Measurements from ENCODE around the gene WNT5B.

WNT5B gene

GRCh38 chr12:1629338-1630132, 504 bp downstream of the WNT5B start:
- DNase-seq = peak in 2 of 56 donors; percentile 40 to 49

DNA sequence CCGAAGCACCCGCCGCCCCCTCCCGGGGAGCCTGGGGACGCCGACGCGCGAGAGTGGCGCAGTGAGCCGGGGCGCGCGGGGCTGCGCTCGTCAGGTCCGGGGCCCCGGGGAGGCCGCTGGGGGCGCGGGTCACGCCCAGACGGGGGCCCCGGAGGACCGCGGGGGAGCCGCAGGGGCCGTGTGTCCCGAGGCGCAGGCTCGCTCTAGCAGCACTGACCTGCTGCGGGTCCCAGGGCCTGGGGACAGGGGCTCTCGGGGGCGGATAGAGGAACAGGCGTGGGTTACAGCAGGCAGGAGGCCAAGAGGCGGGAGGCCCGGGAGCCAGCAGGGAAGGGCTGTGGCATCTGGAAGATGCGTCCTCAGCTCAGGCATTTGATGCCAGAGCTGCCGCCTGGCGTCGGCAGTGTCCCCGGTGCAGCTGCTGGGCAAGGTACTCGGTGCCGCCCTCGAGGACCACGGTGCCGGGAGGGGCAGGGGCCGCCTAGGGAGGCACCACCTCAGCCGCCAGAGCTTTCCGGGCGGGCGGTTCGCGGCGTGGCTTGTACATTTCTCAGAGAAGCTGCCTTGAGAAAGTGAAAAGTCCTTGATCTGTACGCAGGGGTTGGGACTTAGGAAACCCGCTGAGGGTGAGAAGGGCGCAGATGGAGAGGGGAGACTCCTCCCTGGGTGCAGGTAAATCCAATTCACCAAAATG, 1.2 kb downstream of the WNT5B start:
- DNase-seq = peak in 20 of 56 donors; percentile 15 to 60 (median 30)

DNA sequence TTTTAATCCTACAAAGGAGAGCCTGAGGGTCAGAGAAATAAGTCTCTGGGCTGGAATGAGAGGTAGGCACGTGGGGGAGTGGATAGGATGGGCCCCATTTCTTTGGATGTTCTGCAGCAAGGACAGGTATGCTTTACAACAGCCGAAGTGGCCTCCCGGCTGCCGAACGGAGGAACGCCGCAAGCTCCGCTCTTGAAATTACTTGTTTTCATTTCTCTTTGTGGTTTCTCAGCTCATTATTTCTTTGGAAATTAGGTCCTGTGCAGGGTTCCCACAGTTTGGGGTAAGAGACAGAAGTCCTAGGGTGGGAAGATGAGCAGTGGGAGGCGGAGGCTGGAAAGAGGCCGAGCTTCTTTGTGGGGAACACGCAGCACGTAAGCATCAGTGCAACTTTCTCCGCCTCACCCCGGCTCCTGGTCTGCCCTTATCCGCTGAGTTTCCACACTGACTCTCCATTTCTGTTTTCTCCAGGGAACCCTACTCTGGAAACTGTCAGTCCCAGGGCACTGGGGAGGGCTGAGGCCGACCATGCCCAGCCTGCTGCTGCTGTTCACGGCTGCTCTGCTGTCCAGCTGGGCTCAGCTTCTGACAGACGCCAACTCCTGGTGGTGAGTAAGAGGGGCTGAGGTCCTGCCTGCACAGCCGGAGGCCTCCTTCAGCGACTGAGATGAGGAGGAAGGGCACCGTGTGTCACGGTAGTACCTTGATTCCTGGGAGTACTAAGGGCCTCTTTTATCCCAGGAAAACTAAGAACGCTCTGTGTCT, 2.0 kb downstream of the WNT5B start:
- no peak for DNase-seq

DNA sequence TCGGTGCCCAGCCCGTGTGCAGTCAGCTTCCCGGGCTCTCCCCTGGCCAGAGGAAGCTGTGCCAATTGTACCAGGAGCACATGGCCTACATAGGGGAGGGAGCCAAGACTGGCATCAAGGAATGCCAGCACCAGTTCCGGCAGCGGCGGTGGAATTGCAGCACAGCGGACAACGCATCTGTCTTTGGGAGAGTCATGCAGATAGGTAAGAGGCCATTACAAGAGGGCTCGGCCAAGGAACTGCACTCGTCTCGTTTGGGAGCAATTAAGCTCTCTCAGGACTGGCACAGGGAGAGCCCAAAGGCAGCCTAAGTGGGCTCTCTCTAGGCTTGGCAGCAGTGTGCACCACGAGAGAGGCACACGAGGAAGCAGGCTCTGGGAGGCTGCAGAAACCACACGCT, 3.7 kb downstream of the WNT5B start:
- DNase-seq = peak in 8 of 56 donors; percentile 14 to 35 (median 24)

- DNase-seq = no peak
Measured at GRCh38 chr12:1633459-1633858, 4.4 kb downstream of the WNT5B start.

GRCh38 chr12:1634149-1634548, 5.1 kb downstream of the WNT5B start:
- DNase-seq = no peak

- peak in 52 of 56 donors; percentile 21 to 87 (median 62) for DNase-seq
Measured at GRCh38 chr12:1634590-1635191, 5.7 kb downstream of the WNT5B start.

DNA sequence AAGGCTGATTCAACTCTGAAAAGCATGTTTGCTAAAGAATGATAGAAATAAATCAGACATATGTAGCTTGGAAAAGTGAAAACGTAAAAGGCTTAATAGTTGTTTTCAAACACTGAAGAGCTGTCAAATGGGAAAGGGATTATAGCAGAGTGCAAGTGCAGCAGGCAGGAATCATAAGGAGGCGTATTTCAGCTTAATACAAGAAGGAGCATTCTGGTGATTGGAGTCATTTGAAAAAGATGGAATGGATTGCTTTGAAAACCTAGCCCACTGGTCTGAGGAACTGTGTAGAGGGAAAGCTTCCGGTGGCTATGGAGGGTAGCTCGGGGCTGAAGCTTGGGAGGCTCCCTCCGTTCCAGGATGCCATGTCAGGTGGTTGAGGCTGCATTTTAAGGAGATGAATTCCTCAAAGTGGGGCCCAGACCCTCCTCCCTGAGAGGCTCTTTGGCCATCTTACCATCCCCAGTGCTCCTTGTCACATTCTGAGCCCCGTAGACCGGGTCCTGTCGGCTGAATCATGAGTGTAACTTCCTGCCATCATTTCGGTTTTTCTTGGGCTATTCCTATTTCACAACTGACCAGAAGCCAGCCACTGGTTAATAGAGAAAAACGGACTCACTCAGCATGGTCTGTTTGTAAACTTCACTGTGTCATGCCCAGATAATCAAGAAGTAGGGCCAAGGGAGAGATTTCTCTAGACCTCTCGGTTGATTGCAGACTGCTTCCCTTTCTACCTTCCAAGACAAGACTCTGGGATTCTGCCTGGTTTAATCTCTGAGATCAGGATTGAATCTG, 6.5 kb downstream of the WNT5B start:
- DNase-seq = no peak

DNA sequence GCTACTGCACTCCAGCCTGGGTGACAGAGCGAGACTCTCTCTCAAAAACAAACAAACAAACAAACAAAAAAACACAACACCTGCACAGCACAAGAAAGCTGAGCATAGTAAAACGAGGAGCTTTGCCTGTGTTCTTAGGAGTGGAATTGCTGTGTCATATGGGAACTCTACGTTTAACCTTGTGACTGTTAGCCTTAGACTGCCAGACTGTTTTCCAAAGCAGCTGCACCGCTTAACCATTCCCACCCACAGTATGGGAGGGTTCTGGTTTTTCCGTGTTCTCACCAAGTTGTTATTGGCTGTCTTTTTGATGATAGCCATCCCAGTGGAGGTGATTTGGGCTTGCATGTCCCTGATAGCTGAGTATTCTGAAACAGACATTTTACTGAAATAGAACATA, 9.2 kb downstream of the WNT5B start:
- DNase-seq = no peak

- no peak for DNase-seq
Measured at GRCh38 chr12:1639538-1639937, 10.5 kb downstream of the WNT5B start.

DNA sequence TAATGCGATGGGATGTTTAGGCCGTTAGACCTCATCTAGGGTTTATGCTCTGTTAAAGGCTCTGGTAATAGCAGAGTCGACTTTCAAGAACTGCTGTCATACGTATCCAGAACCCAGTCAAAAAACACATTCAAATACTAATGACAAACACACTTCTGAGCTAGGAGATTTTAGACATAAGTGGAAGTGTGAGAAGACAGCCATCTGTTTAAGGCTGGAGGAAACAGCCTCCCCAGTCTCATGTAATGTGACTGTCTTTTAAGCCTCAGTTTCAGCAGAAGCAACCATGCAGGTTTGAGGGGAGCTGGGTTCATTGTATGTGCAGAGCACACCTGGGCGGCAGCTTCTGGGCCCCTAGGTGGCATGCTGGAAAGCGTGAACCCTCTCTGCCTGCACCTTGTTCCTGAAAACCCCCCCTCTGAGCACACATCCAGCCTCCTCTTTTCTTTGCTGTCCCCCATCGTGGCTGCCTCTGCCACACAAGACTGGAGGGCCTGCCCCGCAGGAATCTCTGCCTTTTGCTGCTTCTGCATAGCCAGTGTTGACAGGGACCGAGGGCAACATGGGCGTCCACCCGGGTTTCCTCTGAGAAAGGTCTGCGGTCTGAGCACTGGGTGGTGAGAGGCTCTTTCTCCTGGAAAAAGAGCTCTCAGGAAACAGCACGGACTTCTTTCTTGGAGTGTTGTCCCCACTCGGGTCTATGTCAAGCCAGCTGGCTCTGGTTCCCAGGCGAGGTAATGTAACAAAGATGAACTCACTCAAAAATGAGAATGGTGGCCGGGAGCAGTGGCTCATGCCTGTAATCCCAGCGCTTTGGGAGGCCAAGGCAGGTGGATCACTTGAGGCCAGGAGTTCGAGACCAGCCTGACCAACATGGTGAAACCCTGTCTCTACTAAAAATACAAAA, 11.6 kb downstream of the WNT5B start:
- no peak for DNase-seq

- DNase-seq = no peak
Measured at GRCh38 chr12:1642513-1642912, 13.5 kb downstream of the WNT5B start.

DNA sequence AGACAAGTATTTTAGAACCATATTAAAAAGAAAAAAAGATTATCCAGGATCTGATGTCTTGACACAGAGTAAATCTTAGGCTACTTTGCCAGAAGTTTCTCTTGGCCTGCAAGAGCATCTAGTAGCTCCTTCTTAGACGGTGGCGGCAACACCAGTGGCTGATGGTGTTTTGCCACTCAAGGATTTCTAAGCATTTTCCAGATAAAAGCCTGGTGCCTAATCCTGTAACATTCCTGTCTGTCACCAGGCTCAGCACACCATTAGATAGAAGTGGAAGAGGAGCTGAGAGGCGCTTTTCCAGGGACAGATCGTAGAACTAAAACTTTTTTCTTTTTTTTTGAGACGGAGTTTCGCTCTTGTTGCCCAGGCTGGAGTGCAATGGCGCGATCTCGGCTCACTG, 14.0 kb downstream of the WNT5B start:
- no peak for DNase-seq

GRCh38 chr12:1643905-1644533, 15.0 kb downstream of the WNT5B start:
- DNase-seq = peak in 3 of 56 donors; percentile 15 to 55 (median 31)

GRCh38 chr12:1644534-1645438, 15.8 kb downstream of the WNT5B start:
- peak in 53 of 56 donors; percentile 35 to 95 (median 81) for DNase-seq

DNA sequence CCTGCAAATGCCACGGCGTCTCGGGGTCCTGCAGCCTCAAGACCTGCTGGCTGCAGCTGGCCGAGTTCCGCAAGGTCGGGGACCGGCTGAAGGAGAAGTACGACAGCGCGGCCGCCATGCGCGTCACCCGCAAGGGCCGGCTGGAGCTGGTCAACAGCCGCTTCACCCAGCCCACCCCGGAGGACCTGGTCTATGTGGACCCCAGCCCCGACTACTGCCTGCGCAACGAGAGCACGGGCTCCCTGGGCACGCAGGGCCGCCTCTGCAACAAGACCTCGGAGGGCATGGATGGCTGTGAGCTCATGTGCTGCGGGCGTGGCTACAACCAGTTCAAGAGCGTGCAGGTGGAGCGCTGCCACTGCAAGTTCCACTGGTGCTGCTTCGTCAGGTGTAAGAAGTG, 16.8 kb downstream of the WNT5B start:
- no peak for DNase-seq

DNA sequence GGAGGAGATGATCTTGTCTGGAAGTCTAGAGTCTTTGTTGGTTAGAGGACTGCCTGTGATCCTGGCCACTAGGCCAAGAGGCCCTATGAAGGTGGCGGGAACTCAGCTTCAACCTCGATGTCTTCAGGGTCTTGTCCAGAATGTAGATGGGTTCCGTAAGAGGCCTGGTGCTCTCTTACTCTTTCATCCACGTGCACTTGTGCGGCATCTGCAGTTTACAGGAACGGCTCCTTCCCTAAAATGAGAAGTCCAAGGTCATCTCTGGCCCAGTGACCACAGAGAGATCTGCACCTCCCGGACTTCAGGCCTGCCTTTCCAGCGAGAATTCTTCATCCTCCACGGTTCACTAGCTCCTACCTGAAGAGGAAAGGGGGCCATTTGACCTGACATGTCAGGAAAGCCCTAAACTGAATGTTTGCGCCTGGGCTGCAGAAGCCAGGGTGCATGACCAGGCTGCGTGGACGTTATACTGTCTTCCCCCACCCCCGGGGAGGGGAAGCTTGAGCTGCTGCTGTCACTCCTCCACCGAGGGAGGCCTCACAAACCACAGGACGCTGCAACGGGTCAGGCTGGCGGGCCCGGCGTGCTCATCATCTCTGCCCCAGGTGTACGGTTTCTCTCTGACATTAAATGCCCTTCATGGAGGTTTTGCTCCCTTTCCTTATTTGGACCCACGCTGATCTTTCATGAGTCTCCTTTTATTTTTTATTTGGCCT, 17.7 kb downstream of the WNT5B start:
- no peak for DNase-seq

Data from amygdala (tissue), 56 donors.